Fibroblast of villous mesenchyme (primary cell): ENCODE results near the gene CACNA1B. TPM values are rescaled to one million over a fixed set of nuclear protein-coding genes. Genes with fewer than 3 reads are reported as not detected.
"Not testable (repeated sequence)": the region's sequence is repeated elsewhere in the genome, so short reads cannot be mapped to it uniquely, and the experiment has no call there.

Experiments used
- DNase-seq: peaks from one replicate; pipeline ENCODE4 v3.0.0-alpha.2; 2010; ENCODE audit warnings: low read depth
- H3K4me3 ChIP-seq: 2 replicates; pipeline ENCODE4 v1.5.1; 2011; ENCODE audit warnings: low read depth, mild to moderate bottlenecking, low read length
- total RNA-seq: library from RNA; depleted of rRNA; stranded (reverse); fragments of >200 nt; gene quantifications from 2 replicates; pipeline ENCODE4 v1.2.3, GENCODE V29; 2012
- TF ChIP-seq, protein P1 (sequence below): IDR thresholded peaks from 2 replicates; pipeline ENCODE4 v1.5.1; 2012; ENCODE audit warnings: low read depth, mild to moderate bottlenecking, low read length; ENCODE audit not compliant: insufficient read depth

The CACNA1B gene
- total RNA-seq, 1 donor: 0.43 TPM

DNA sequence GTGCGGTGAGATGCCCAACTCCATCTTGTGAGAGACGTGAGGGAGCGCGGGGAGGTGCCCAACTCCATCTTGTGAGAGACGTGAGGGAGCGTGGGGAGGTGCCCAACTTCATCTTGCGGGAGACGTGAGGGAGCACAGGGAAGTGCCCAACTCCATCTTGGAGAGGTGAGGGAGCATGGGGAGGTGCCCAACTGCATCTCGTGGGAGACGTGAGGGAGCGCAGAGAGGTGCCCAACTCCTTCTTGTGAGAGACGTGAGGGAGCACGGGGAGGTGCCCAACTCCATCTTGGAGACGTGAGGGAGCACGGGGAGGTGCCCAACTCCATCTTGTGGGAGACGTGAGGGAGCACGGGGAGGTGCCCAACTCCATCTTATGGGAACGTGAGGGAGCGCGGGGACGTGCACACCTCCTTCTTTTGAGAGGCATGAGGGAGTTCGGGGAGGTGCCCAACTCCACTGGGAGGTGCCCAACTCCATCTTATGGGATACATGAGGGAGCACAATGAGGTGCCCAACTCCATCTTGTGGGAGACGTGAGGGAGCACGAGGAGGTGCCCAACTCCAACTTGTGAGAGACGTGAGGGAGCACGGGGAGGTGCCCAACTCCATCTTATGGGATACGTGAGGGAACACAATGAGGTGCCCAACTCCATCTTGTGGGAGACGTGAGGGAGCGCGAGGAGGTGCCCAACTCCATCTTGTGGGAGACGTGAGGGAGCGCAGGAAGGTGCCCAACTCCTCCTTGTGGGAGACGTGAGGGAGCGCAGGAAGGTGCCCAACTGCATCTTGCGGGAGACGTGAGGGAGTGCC lies 235.4 kb downstream of the CACNA1B start:
- H3K4me3 ChIP-seq: no peak overlapping the region
- no peak for DNase-seq
- TF ChIP-seq, protein P1, sequence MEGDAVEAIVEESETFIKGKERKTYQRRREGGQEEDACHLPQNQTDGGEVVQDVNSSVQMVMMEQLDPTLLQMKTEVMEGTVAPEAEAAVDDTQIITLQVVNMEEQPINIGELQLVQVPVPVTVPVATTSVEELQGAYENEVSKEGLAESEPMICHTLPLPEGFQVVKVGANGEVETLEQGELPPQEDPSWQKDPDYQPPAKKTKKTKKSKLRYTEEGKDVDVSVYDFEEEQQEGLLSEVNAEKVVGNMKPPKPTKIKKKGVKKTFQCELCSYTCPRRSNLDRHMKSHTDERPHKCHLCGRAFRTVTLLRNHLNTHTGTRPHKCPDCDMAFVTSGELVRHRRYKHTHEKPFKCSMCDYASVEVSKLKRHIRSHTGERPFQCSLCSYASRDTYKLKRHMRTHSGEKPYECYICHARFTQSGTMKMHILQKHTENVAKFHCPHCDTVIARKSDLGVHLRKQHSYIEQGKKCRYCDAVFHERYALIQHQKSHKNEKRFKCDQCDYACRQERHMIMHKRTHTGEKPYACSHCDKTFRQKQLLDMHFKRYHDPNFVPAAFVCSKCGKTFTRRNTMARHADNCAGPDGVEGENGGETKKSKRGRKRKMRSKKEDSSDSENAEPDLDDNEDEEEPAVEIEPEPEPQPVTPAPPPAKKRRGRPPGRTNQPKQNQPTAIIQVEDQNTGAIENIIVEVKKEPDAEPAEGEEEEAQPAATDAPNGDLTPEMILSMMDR: no peak

- not testable (repeated sequence) for DNase-seq, H3K4me3 ChIP-seq
Observed at GRCh38 chr9:138113701-138114325, 236.2 kb downstream of the CACNA1B start.

- TF ChIP-seq, protein P1: no peak
- no peak for DNase-seq
- H3K4me3 ChIP-seq: no peak overlapping the region
Observed at GRCh38 chr9:138114501-138115245, 237.1 kb downstream of the CACNA1B start.

- DNase-seq: no peak
- no peak overlapping the region for H3K4me3 ChIP-seq
- TF ChIP-seq, protein P1: no peak
Observed at GRCh38 chr9:138115506-138115905, 237.9 kb downstream of the CACNA1B start.

DNA sequence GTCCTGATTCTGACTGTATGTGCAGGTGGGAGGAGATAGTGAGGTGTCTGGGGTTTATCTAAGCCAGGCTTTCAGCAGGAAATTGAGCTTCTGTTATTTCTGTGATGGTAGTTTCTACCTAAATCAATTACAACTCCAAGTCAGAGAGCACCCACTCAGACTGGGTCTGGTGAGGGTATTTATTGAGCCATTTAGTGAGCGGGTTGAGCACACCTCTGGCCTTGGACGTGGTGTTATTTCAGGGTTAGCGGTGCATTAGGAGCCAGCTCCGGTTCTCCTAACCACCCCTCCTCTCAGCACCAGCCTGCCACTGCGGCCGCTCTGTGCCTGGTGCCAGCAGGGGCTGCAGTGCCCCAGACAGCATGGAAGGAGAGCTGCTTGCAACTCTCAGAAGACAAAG lies 238.9 kb downstream of the CACNA1B start:
- no peak overlapping the region for H3K4me3 ChIP-seq
- TF ChIP-seq, protein P1: no peak
- no peak for DNase-seq

DNA sequence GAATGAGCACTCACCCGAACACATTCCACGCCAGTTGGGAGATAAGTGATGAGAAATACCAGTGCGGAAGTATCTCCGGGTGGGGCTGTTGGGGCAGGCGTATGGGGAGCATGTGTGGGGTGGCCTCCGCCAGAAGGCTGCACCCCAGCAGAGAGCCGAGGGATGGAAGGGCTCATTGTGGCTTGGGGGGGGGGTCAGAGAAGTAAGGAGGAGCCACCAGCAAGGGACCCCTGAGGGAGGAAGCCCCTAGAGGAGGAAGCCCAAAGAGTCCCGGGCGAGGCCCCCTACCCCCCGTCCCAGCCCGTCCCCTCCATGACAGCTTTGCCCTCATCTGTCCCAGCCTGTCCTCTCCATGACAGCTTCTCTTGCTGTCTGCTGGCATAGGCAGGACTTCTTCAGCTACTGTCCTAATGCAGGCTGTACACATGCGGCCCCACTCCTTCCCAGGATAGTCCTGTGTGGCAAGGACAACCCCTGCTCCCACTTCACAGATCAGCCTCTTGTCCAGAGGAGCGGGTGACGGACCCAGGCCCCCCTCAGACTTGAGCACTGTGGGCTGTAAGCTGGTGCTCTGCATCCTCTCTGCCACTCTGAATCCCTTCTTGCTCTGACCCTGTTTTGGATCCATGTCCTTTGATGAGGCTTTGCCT lies 239.6 kb downstream of the CACNA1B start:
- no peak for DNase-seq
- TF ChIP-seq, protein P1: no peak
- no peak overlapping the region for H3K4me3 ChIP-seq

GRCh38 chr9:138117836-138118235 lies 240.3 kb downstream of the CACNA1B start:
- no peak overlapping the region for H3K4me3 ChIP-seq
- no peak for DNase-seq
- TF ChIP-seq, protein P1: no peak
